ENCODE measurements around the gene PLVAP.
"Not testable (repeated sequence)": the region's sequence is repeated elsewhere in the genome, so short reads cannot be mapped to it uniquely, and the experiment has no call there.

PLVAP gene

DNA sequence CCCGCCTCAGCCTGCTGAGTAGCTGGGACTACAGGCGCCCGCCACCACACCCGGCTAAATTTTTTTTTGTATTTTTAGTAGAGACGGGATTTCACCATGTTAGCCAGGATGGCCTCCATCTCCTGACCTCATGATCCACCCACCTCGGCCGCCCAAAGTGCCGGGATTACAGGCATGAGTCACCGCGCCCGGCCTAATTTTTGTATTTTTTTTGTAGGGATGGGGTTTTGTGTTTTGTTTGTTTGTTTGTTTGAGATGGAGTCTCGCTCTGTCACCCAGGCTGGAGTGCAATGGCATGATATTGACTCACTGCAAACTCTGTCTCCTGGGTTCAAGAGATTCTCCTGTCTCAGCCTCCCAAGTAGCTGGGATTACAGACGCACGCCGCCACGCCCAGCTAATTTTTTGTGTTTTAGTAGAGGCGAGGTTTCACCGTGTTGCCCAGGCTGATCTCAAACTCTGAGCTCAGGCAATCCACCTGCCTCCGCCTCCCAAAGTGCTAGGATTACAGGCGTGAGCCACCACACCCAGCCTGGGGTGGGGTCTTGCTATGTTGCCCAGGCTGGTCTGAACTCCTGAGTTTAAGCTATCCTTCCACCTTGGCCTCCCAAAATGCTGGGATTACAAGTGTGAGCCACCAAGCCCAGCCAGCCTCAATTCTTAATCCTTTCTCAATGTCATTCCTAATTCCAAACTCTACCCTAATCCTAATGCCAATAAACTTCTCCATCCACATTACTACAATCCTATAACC is 13.1 kb downstream of the PLVAP start:
- H3K27ac ChIP-seq (ENCODE audit: extremely low read depth, low read depth, low read length); H3K4me3 ChIP-seq (ENCODE audit: low read depth, low read length); POLR2A ChIA-PET; H3K36me3 ChIP-seq (ENCODE audit: control insufficient read depth in 2 of 2, insufficient read depth in 1 of 2, low read length in 2 of 2); H3K9me3 ChIP-seq (ENCODE audit: control insufficient read depth, insufficient read depth, low read depth, low read length); H3K4me1 ChIP-seq (ENCODE audit: control insufficient read depth, insufficient read depth, low read length): not testable (repeated sequence)
- CTCF ChIA-PET = interaction anchor here (0.6 to 0.7 kb wide), 2 partner anchors 158 to 572 kb away, joined by 3 read pairs; no protein-coding TSS in a partner anchor
- 0 out of 2 replicates have a peak, but pooled peaks have one; percentile 47 for TF ChIP-seq ZNF121 (tag by site-specific recombination; IDR thresholded peaks at IDR 0.05)

DNA sequence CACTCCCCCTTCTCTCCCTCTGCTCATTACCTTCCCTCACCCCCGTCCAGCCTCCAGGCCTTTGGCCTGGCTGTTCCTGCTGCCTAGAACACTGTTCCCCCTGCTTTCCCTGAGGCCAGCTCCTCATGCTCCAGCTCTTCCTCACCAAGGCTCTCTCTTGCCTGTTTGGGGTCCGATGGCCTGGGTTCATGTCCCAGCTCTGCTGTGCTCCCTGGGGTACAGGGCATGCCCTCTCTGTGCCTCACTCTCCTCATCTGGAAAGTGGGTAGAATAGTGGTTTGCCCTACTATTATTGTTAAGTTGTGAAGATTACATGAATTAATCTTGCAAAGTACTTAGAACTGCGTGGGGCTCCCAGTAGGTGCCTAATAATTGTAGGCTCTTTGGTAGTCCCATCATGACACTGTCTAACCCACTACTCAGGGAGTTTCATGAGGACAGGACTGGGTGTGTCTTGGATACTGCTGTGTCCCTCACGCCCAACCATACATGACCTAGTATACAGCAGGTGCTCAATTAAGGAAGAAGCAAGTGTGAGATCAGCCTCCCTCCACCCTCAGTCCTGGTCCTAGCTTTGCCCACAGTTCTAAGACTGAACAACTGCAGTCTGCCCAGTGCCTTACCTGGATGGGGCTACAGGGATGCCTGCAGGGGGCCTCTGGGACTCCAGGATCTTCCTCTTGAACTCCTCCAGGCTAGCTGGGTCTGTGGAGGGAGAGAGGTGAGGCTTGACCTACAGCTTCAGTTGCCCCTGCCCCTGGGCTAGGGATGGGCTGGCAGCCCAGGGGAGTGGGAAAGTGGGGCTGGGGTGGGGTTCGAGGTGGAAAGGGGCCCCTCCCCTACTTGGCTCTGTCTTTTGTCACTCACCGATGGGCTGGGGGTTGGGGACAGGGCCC is 17.0 kb downstream of the PLVAP start:
- TF ChIP-seq, protein P1, sequence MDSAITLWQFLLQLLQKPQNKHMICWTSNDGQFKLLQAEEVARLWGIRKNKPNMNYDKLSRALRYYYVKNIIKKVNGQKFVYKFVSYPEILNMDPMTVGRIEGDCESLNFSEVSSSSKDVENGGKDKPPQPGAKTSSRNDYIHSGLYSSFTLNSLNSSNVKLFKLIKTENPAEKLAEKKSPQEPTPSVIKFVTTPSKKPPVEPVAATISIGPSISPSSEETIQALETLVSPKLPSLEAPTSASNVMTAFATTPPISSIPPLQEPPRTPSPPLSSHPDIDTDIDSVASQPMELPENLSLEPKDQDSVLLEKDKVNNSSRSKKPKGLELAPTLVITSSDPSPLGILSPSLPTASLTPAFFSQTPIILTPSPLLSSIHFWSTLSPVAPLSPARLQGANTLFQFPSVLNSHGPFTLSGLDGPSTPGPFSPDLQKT (IDR thresholded peaks at IDR 0.05; ENCODE audit: borderline replicate concordance, low read depth, low read length) = no peak
- TF ChIP-seq, protein P2, sequence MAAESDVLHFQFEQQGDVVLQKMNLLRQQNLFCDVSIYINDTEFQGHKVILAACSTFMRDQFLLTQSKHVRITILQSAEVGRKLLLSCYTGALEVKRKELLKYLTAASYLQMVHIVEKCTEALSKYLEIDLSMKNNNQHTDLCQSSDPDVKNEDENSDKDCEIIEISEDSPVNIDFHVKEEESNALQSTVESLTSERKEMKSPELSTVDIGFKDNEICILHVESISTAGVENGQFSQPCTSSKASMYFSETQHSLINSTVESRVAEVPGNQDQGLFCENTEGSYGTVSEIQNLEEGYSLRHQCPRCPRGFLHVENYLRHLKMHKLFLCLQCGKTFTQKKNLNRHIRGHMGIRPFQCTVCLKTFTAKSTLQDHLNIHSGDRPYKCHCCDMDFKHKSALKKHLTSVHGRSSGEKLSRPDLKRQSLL (tag by site-specific recombination; IDR thresholded peaks at IDR 0.05) = no peak
- TF ChIP-seq, protein P3, sequence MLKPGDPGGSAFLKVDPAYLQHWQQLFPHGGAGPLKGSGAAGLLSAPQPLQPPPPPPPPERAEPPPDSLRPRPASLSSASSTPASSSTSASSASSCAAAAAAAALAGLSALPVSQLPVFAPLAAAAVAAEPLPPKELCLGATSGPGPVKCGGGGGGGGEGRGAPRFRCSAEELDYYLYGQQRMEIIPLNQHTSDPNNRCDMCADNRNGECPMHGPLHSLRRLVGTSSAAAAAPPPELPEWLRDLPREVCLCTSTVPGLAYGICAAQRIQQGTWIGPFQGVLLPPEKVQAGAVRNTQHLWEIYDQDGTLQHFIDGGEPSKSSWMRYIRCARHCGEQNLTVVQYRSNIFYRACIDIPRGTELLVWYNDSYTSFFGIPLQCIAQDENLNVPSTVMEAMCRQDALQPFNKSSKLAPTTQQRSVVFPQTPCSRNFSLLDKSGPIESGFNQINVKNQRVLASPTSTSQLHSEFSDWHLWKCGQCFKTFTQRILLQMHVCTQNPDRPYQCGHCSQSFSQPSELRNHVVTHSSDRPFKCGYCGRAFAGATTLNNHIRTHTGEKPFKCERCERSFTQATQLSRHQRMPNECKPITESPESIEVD (tag by site-specific recombination; IDR thresholded peaks at IDR 0.05) = no peak
- TF ChIP-seq, protein P4, sequence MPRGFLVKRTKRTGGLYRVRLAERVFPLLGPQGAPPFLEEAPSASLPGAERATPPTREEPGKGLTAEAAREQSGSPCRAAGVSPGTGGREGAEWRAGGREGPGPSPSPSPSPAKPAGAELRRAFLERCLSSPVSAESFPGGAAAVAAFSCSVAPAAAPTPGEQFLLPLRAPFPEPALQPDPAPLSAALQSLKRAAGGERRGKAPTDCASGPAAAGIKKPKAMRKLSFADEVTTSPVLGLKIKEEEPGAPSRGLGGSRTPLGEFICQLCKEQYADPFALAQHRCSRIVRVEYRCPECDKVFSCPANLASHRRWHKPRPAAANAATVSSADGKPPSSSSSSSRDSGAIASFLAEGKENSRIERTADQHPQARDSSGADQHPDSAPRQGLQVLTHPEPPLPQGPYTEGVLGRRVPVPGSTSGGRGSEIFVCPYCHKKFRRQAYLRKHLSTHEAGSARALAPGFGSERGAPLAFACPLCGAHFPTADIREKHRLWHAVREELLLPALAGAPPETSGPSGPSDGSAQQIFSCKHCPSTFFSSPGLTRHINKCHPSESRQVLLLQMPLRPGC (tag by site-specific recombination; IDR thresholded peaks at IDR 0.05) = no peak
- TF ChIP-seq SALL2 (tag by site-specific recombination; IDR thresholded peaks at IDR 0.05; ENCODE audit: borderline replicate concordance) = no peak
- TF ChIP-seq ZNF302 (tag by site-specific recombination; IDR thresholded peaks at IDR 0.05; ENCODE audit: low read depth) = no peak
- TF ChIP-seq, protein P5, sequence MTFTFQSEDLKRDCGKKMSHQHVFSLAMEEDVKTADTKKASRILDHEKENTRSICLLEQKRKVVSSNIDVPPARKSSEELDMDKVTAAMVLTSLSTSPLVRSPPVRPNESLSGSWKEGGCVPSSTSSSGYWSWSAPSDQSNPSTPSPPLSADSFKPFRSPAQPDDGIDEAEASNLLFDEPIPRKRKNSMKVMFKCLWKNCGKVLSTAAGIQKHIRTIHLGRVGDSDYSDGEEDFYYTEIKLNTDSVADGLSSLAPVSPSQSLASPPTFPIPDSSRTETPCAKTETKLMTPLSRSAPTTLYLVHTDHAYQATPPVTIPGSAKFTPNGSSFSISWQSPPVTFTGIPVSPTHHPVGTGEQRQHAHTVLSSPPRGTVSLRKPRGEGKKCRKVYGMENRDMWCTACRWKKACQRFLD (tag by site-specific recombination; IDR thresholded peaks at IDR 0.05) = no peak
- no peak for TF ChIP-seq ZNF221 (tag by site-specific recombination; IDR thresholded peaks at IDR 0.05; ENCODE audit: borderline replicate concordance)
- TF ChIP-seq, protein P6, sequence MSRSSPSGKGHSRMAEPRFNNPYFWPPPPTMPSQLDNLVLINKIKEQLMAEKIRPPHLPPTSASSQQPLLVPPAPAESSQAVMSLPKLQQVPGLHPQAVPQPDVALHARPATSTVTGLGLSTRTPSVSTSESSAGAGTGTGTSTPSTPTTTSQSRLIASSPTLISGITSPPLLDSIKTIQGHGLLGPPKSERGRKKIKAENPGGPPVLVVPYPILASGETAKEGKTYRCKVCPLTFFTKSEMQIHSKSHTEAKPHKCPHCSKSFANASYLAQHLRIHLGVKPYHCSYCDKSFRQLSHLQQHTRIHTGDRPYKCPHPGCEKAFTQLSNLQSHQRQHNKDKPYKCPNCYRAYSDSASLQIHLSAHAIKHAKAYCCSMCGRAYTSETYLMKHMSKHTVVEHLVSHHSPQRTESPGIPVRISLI (tag by site-specific recombination; IDR thresholded peaks at IDR 0.05) = no peak
- TF ChIP-seq, protein P7, sequence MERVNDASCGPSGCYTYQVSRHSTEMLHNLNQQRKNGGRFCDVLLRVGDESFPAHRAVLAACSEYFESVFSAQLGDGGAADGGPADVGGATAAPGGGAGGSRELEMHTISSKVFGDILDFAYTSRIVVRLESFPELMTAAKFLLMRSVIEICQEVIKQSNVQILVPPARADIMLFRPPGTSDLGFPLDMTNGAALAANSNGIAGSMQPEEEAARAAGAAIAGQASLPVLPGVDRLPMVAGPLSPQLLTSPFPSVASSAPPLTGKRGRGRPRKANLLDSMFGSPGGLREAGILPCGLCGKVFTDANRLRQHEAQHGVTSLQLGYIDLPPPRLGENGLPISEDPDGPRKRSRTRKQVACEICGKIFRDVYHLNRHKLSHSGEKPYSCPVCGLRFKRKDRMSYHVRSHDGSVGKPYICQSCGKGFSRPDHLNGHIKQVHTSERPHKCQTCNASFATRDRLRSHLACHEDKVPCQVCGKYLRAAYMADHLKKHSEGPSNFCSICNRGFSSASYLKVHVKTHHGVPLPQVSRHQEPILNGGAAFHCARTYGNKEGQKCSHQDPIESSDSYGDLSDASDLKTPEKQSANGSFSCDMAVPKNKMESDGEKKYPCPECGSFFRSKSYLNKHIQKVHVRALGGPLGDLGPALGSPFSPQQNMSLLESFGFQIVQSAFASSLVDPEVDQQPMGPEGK (tag by site-specific recombination; IDR thresholded peaks at IDR 0.05) = no peak
- CTCF ChIA-PET = interaction anchor here (0.6 to 0.8 kb wide), 3 partner anchors 25 to 588 kb away, joined by 4 read pairs; no protein-coding TSS in a partner anchor

More for the DNA sequence above, 17.0 kb downstream of the PLVAP start:
- no peaks in the 10 kb centered on the region for H3K9me3 ChIP-seq (ENCODE audit: control insufficient read depth, insufficient read depth, low read depth, low read length)
- no peak overlapping the region for H3K27ac ChIP-seq (ENCODE audit: extremely low read depth, low read depth, low read length)
- no peaks in the 10 kb centered on the region for H3K36me3 ChIP-seq (ENCODE audit: control insufficient read depth in 2 of 2, insufficient read depth in 1 of 2, low read length in 2 of 2)
- POLR2A ChIA-PET = interaction anchor here (0.7 kb wide), 1 partner anchor 26 kb away, joined by 4 read pairs; no protein-coding TSS in a partner anchor
- H3K4me3 ChIP-seq (ENCODE audit: low read depth, low read length) = no peak overlapping the region
- no peaks in the 10 kb centered on the region for H3K4me1 ChIP-seq (ENCODE audit: control insufficient read depth, insufficient read depth, low read length)

All from HEK293 (cell line).